GM23338 (cell line): ENCODE measurements around the gene SYNGR4. TPM values are rescaled to one million over a fixed set of nuclear protein-coding genes. Genes with fewer than 3 reads are reported as not detected.

Experiments
- ATAC-seq: fragments of 200-7000 bp; cut with Tn5 transposase; 3 replicates; pipeline ENCODE4 v1.9.1; 2020
- DNase-seq: peaks from one replicate; pipeline ENCODE4 v3.0.0-alpha.2; 2015; ENCODE audit warnings: low spot score
- H2AFZ ChIP-seq: fragments of 200-600 bp; sonication (generic); 2 replicates; pipeline ENCODE4 v1.8.0; 2016; ENCODE audit warnings: antibody characterized with exemption, mild to moderate bottlenecking, moderate library complexity
- H3F3A ChIP-seq: fragments of 200-600 bp; sonication (generic); replicated peaks from 2 replicates; pipeline ENCODE4 v1.8.0; 2017; ENCODE audit warnings: antibody characterized with exemption, mixed run types, low read depth
- H3K27ac ChIP-seq: fragments of 200-600 bp; sonication (generic); 2 replicates; pipeline ENCODE4 v1.6.1; 2016; ENCODE audit warnings: low read depth
- H3K27me3 ChIP-seq: fragments of 200-600 bp; sonication (generic); 2 replicates; pipeline ENCODE4 v1.8.0; 2016; ENCODE audit warnings: mild to moderate bottlenecking, mixed run types, moderate library complexity; ENCODE audit not compliant: insufficient read depth
- H3K36me3 ChIP-seq: fragments of 200-600 bp; sonication (generic); 2 replicates; pipeline ENCODE4 v1.8.0; 2016; ENCODE audit warnings: mild to moderate bottlenecking; ENCODE audit not compliant: insufficient read depth
- H3K4me1 ChIP-seq: fragments of 200-600 bp; sonication (generic); 2 replicates; pipeline ENCODE4 v1.8.0; 2016; ENCODE audit warnings: mild to moderate bottlenecking, moderate library complexity; ENCODE audit not compliant: insufficient read depth
- H3K4me2 ChIP-seq: fragments of 200-600 bp; sonication (generic); 2 replicates; pipeline ENCODE4 v1.7.1; 2017; ENCODE audit warnings: mixed run types
- H3K4me3 ChIP-seq: fragments of 200-600 bp; sonication (generic); 2 replicates; pipeline ENCODE4 v1.6.1; 2016; ENCODE audit warnings: mixed run types
- H3K79me2 ChIP-seq: fragments of 200-600 bp; sonication (generic); replicated peaks from 2 replicates; pipeline ENCODE4 v1.8.0; 2017; ENCODE audit warnings: mild to moderate bottlenecking; ENCODE audit not compliant: insufficient read depth
- H3K9me2 ChIP-seq: fragments of 200-600 bp; sonication (generic); 2 replicates; pipeline ENCODE4 v1.8.0; 2017; ENCODE audit not compliant: insufficient read depth
- H4K20me1 ChIP-seq: fragments of 200-600 bp; sonication (generic); replicated peaks from 2 replicates; pipeline ENCODE4 v1.8.0; 2017; ENCODE audit warnings: mild to moderate bottlenecking; ENCODE audit not compliant: insufficient read depth
- H3K27ac Mint-ChIP-seq: 2 replicates; pipeline ENCODE4 v1.8.0; 2020; ENCODE audit warnings: inconsistent platforms, mild to moderate bottlenecking, moderate library complexity, mixed read lengths
- H3K27me3 Mint-ChIP-seq: 3 replicates; pipeline ENCODE4 v1.8.0; 2022; ENCODE audit warnings: low read depth, mild to moderate bottlenecking, moderate library complexity, mixed read lengths, inconsistent platforms; ENCODE audit not compliant: insufficient read depth, poor library complexity
- H3K36me3 Mint-ChIP-seq: 3 replicates; pipeline ENCODE4 v1.8.0; 2021; ENCODE audit warnings: low read depth, mild to moderate bottlenecking, inconsistent platforms, moderate library complexity, mixed read lengths
- H3K4me1 Mint-ChIP-seq: 3 replicates; pipeline ENCODE4 v1.8.0; 2020; ENCODE audit warnings: mild to moderate bottlenecking, inconsistent platforms, mixed read lengths
- H3K4me3 Mint-ChIP-seq: 3 replicates; pipeline ENCODE4 v1.8.0; 2021; ENCODE audit warnings: moderate library complexity, mild to moderate bottlenecking, inconsistent platforms, mixed read lengths
- H3K9me3 Mint-ChIP-seq: 3 replicates; pipeline ENCODE4 v1.8.0; 2020; ENCODE audit warnings: moderate library complexity, mild to moderate bottlenecking, inconsistent platforms, mixed read lengths
- CREB1 ChIP-seq: fragments of 250-450 bp; sonication (Bioruptor Pico); IDR thresholded peaks from 2 replicates; pipeline ENCODE4 v1.5.0; 2020; ENCODE audit warnings: low read depth, mild to moderate bottlenecking, moderate library complexity
- CTCF ChIP-seq, 2 experiments: fragments of 200-600 bp in 1 of 2; sonication (generic) in 1 of 2; conservative IDR thresholded peaks; 2 replicates each; pipeline versions ENCODE4 v1.5.1 to v1.6.1; 2016 to 2017; ENCODE audit warnings: antibody characterized with exemption in 2 of 2, low read depth in 2 of 2, mild to moderate bottlenecking in 2 of 2, moderate library complexity in 1 of 2
- ETS1 ChIP-seq: IDR thresholded peaks from 2 replicates; pipeline ENCODE4 v1.6.1; 2016; ENCODE audit warnings: antibody characterized with exemption
- EZH2 ChIP-seq: fragments of 200-600 bp; sonication (generic); IDR thresholded peaks from one replicate; pipeline ENCODE4 v1.8.0; 2017; ENCODE audit warnings: antibody characterized with exemption, mild to moderate bottlenecking, low read depth; ENCODE audit not compliant: unreplicated experiment
- POLR2AphosphoS5 ChIP-seq: IDR thresholded peaks from 2 replicates; pipeline ENCODE4 v1.6.1; 2016; ENCODE audit warnings: antibody characterized with exemption, low read depth
- STAT1 ChIP-seq: IDR thresholded peaks from one replicate; pipeline ENCODE4 v1.6.1; 2016; ENCODE audit warnings: antibody characterized with exemption; ENCODE audit not compliant: unreplicated experiment
- ZNF331 ChIP-seq: fragments of 250-450 bp; sonication (Bioruptor Pico); IDR thresholded peaks from 2 replicates; pipeline ENCODE4 v1.5.0; 2020; ENCODE audit warnings: low read depth, mild to moderate bottlenecking, moderate library complexity
- polyA plus RNA-seq: library from polyadenylated mRNA; unstranded; fragments of >200 nt; fragmentation: Nextera tagmentation; extraction: Ambion mirVana; gene quantifications from 2 replicates; pipeline ENCODE4 v1.2.1, GENCODE V29; 2016
- total RNA-seq: library from RNA; depleted of rRNA; stranded (reverse); fragments of >200 nt; shearing (Covaris generic); gene quantifications from 2 replicates; pipeline ENCODE4 v1.2.3, GENCODE V29; 2014

The SYNGR4 gene
- total and polyA plus RNA-seq, 2 experiments from 2014 or later = not detected

- peak overlapping the region; percentile 90 for H2AFZ ChIP-seq
- H3K4me1 Mint-ChIP-seq = peaks cover 38% of the 10 kb centered on the region
These were observed 42.3 kb upstream of the SYNGR4 start for GRCh38 chr19:48321622-48322591.

More at GRCh38 chr19:48321622-48322591, 42.3 kb upstream of the SYNGR4 start:
- H3K27ac Mint-ChIP-seq = peak overlapping the region; percentile 98
- no peaks in the 10 kb centered on the region for H4K20me1 ChIP-seq
- ATAC-seq (peak; percentile 54), DNase-seq (peak; percentile 98)
- H3F3A ChIP-seq = 0 out of 2 replicates have a peak, but pooled peaks cover 15% of the 10 kb centered on the region
- H3K79me2 ChIP-seq = no peaks in the 10 kb centered on the region
- peaks cover 26% of the 10 kb centered on the region for H3K4me1 ChIP-seq
- H3K4me2 ChIP-seq = peak overlapping the region; percentile 95
- H3K27me3 ChIP-seq = peaks cover 17% of the 10 kb centered on the region
- no peaks in the 10 kb centered on the region for H3K36me3 ChIP-seq
- no peaks in the 10 kb centered on the region for H3K9me3 Mint-ChIP-seq
- H3K27me3 Mint-ChIP-seq = peaks cover 29% of the 10 kb centered on the region
- H3K4me3 ChIP-seq = peak overlapping the region; percentile 65
- TF ChIP-seq EZH2 (no peak), STAT1 (no peak), ETS1 (0 out of 2 replicates have a peak, but pooled peaks have one; percentile 27), POLR2AphosphoS5 (peak; percentile 87), CTCF (conservative IDR thresholded peaks at IDR 0.05; ENCODE audit: low read depth in 2 of 2) (peak in 1 of 2 experiments; percentile 9; a peak in 2 of 4 replicates), CREB1 (CRISPR knock-in tag) (no peak), ZNF331 (CRISPR knock-in tag) (no peak)
- peak overlapping the region; percentile 93 for H3K27ac ChIP-seq
- H3K9me2 ChIP-seq = no peaks in the 10 kb centered on the region
- H3K36me3 Mint-ChIP-seq = no peaks in the 10 kb centered on the region; the same call in 2 of the 3 replicates
- H3K4me3 Mint-ChIP-seq = peak overlapping the region; percentile 92
